Fibroblast of mammary gland (primary cell): ENCODE data around the gene PEX6.

Experiments used
- DNase-seq: peaks from one replicate; pipeline ENCODE4 v3.0.0-alpha.2; 2010; ENCODE audit warnings: low read depth
- H3K4me3 ChIP-seq: 2 replicates; pipeline ENCODE4 v1.5.1; 2011; ENCODE audit warnings: low read depth, mild to moderate bottlenecking, low read length, moderate library complexity; ENCODE audit not compliant: control insufficient read depth
- CTCF ChIP-seq: conservative IDR thresholded peaks from 2 replicates; pipeline ENCODE4 v1.5.1; 2011; ENCODE audit warnings: low read depth, low read length, inconsistent platforms; ENCODE audit not compliant: control insufficient read depth, insufficient read depth

The PEX6 gene

GRCh38 chr6:43020052-43020705 is 41.2 kb upstream of the PEX6 start:
- H3K4me3 ChIP-seq: no peak overlapping the region
- no peak for TF ChIP-seq CTCF
- no peak for DNase-seq

GRCh38 chr6:43019152-43019551 is 40.2 kb upstream of the PEX6 start:
- no peak for TF ChIP-seq CTCF

GRCh38 chr6:43016943-43017334 is 38.0 kb upstream of the PEX6 start:
- no peak for TF ChIP-seq CTCF
- no peak for DNase-seq
- no peak overlapping the region for H3K4me3 ChIP-seq

More at GRCh38 chr6:43019152-43019551, 40.2 kb upstream of the PEX6 start:
- no peak for DNase-seq
- no peak overlapping the region for H3K4me3 ChIP-seq

GRCh38 chr6:43016176-43016942 is 37.4 kb upstream of the PEX6 start:
- DNase-seq: no peak
- H3K4me3 ChIP-seq: no peak overlapping the region
- TF ChIP-seq CTCF: no peak

GRCh38 chr6:43014434-43014909 is 35.5 kb upstream of the PEX6 start:
- TF ChIP-seq CTCF: no peak
- peak; percentile 45 for DNase-seq
- H3K4me3 ChIP-seq: peak overlapping the region; percentile 80

- peak; percentile 100 for DNase-seq
- no peak for TF ChIP-seq CTCF
- H3K4me3 ChIP-seq: peak within 1 kb of the TSS; percentile 80
These were observed 35.0 kb upstream of the PEX6 start, which contains the start of the genes KLHDC3 and MEA1 for GRCh38 chr6:43013843-43014433. TSS of gene KLHDC3 (plus strand) at chr6:43014249. CDS start at chr6:43017193, 2,944 bp downstream. TSS of gene MEA1 (minus strand) at chr6:43013946. CDS start at chr6:43013813, 133 bp downstream.
